ENCODE data around the gene ZBTB26. TPM values are rescaled to one million over a fixed set of nuclear protein-coding genes. Genes with fewer than 3 reads are reported as not detected.

The ZBTB26 gene
- total RNA-seq = 2.2 and 2.5 TPM in 2 replicates

GRCh38 chr9:122931226-122932121 is at the start of gene ZBTB26:
TSS of gene ZBTB26 (minus strand) at chr9:122931512. CDS start at chr9:122919934, 11,578 bp downstream.

GRCh38 chr9:122940749-122941581 is 9.7 kb upstream of the ZBTB26 start, which contains the start of gene RABGAP1:
TSS of gene RABGAP1 (plus strand) at chr9:122941020. CDS start at chr9:122957060, 16,040 bp downstream.

GRCh38 chr9:122912964-122913673 is 18.2 kb downstream of the ZBTB26 start, which contains the start of gene ZBTB6:
TSS of gene ZBTB6 (minus strand) at chr9:122913323. CDS start at chr9:122912072, 1,251 bp downstream.

GRCh38 chr9:122904823-122905710 is 26.2 kb downstream of the ZBTB26 start, which contains the start of gene RC3H2:
TSS of gene RC3H2 (minus strand) at chr9:122905359. CDS start at chr9:122897509, 7,850 bp downstream.

Other genes with a start within 250 kb of the ZBTB26 start
- gene OR1L4, start 207.5 kb downstream of the ZBTB26 start, total RNA-seq = not detected in 2 replicates
- gene OR1L6, start 189.2 kb downstream of the ZBTB26 start, total RNA-seq = not detected in 2 replicates
- gene OR5C1, start 142.6 kb downstream of the ZBTB26 start, total RNA-seq = not detected in 2 replicates
- gene OR1K1, start 131.4 kb downstream of the ZBTB26 start, total RNA-seq = not detected in 2 replicates
- gene PDCL, start 102.9 kb downstream of the ZBTB26 start, total RNA-seq = 15.5 and 18.2 TPM in 2 replicates
- 16.1 and 17.8 TPM in 2 replicates for gene RC3H2, start 26.2 kb downstream of the ZBTB26 start, total RNA-seq
- 3.7 and 4.4 TPM in 2 replicates for gene ZBTB6, start 18.2 kb downstream of the ZBTB26 start, total RNA-seq
- gene RABGAP1, start 9.5 kb upstream of the ZBTB26 start, total RNA-seq = 7.6 TPM in 2 replicates
- gene GPR21, start 102.2 kb upstream of the ZBTB26 start, total RNA-seq = not detected in 2 replicates

Measured in bronchus fibroblast of lung (primary cell).